Activated CD4-positive, CD25-positive, alpha-beta regulatory T cell treated with anti-CD3 and anti-CD28 coated beads, Interleukin-2, amount 50 U/mL, for 24 hours (primary cell): ENCODE data around the gene PPP1R12A.

Experiments used
- ATAC-seq, 2 donors: fragments of 150-1000 bp; cut with Tn5 transposase; one replicate each; pipeline ENCODE4 v1.10.0; 2021; ENCODE audit warnings: mild to moderate bottlenecking in 1 of 2, moderate library complexity in 1 of 2

PPP1R12A gene

DNA sequence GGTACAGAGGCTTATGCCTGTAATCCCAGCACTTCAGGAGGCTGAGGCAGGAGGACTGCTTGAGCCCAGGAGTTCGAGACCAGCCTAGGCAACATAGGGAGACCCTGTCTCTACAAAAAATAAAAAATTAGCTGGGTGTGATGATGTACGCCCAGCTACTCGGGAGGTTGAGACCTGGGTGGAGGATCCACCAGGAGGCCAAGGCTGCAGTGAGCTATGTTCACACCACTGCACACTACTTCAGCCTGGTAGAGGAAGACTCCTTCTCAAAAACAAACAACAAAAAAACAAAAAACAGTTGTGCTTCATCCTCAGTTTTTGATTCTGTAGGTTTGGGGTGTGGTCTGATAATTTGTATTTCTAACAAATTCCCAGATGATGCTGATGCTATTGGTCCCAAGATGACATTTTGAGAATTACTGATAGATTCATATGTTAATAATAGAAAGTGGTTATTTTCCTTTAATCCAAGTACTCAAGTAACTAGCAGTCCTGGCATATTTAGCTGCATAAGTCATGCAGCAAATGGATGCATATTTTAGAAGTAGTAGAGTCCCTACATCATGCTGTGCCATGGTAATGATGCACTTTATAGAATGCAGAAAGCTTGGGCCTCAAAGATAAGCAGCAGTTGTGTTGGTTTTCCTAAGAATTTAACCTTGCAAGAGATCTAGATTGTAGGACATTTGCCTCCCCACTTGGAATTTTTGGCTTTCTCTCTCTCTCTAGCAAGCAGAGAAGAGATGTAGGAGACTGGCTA lies 168.0 kb downstream of the PPP1R12A start:
- no peak for ATAC-seq

- no peak for ATAC-seq
Measured at GRCh38 chr12:79765157-79765556, 169.7 kb downstream of the PPP1R12A start.

GRCh38 chr12:79764641-79765040 lies 170.3 kb downstream of the PPP1R12A start:
- ATAC-seq, result no peak

DNA sequence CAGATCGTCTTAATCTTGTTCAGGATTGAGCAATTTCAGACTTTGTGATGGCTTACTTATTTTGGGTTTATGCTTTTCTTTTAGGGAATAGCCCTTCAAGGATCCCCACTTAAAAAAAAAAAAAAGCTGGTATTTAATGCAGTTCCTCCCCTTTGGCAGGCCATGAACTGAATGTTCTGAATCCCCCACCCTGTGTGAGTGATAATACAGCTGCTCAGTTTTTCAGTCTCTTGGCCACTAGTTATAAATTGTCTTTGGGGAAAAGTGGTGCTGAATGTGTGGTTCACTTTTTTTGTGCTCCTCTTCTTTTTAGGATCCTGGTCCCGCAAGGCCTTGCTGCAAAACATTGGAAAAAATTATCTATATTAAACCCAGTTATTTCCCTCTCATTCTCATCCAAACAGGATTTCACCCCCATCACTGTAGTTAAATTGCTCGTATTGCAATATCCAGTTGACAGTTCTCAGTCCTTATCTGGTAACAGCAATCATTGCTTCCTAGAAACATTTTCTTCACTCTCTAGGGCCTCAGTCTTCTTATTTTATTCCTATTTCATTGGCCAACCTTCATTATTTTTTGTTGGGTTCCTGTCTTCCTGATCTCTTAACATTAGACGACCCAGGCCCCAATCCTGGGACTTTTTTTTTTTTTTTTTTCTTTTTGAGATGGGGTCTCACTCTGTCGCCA lies 171.0 kb downstream of the PPP1R12A start:
- no peak for ATAC-seq

- no peak for ATAC-seq
Measured at GRCh38 chr12:79761341-79761740, 173.6 kb downstream of the PPP1R12A start.

GRCh38 chr12:79747274-79747673 lies 187.6 kb downstream of the PPP1R12A start:
- ATAC-seq, result no peak

- no peak for ATAC-seq
Measured at GRCh38 chr12:79737875-79738718, 196.8 kb downstream of the PPP1R12A start.

- ATAC-seq, result no peak
Measured at GRCh38 chr12:79732638-79733037, 202.3 kb downstream of the PPP1R12A start.

DNA sequence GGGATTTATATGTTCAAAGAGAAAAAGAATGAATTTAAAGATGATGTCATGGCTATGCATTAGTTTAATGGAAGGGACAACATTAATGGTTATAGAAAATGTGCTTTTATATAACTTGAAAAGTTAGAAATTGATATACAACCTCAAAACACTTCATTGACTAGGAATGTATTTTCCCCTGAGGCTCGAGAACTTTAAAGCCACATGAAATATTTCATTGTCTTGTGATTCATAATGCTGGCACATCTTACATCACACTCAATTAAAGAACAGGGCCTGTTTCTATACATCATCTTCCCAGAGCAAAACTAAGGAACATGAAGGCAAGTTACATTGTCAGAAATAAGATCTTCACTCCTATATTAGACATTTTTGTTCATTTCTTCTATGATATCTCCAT lies 208.9 kb downstream of the PPP1R12A start:
- ATAC-seq, result no peak
